GM19467 (cell line): Measurements from ENCODE around the gene TMTC2.
"Not testable (repeated sequence)": the region's sequence is repeated elsewhere in the genome, so short reads cannot be mapped to it uniquely, and the experiment has no call there.

Experiments used
- ATAC-seq: cut with Tn5 transposase; IDR thresholded peaks from one replicate; pipeline ENCODE4 v1.9.1; 2021; ENCODE audit warnings: mild to moderate bottlenecking, moderate library complexity; ENCODE audit not compliant: unreplicated experiment

The TMTC2 gene

GRCh38 chr12:82723891-82724290, 37.2 kb downstream of the TMTC2 start:
- no peak for ATAC-seq

- ATAC-seq: no peak
Measured at GRCh38 chr12:82725741-82726140, 39.0 kb downstream of the TMTC2 start.

- no peak for ATAC-seq
Measured at GRCh38 chr12:82727886-82728285, 41.2 kb downstream of the TMTC2 start.

- ATAC-seq: no peak
Measured at GRCh38 chr12:82728710-82729109, 42.0 kb downstream of the TMTC2 start.

- ATAC-seq: no peak
Measured at GRCh38 chr12:82730953-82731459, 44.3 kb downstream of the TMTC2 start.

- no peak for ATAC-seq
Measured at GRCh38 chr12:82740129-82741000, 53.7 kb downstream of the TMTC2 start.

GRCh38 chr12:82745063-82745674, 58.5 kb downstream of the TMTC2 start:
- ATAC-seq: no peak

GRCh38 chr12:82745807-82746206, 59.1 kb downstream of the TMTC2 start:
- no peak for ATAC-seq

GRCh38 chr12:82746668-82747067, 60.0 kb downstream of the TMTC2 start:
- no peak for ATAC-seq

GRCh38 chr12:82749015-82749414, 62.3 kb downstream of the TMTC2 start:
- ATAC-seq: no peak

GRCh38 chr12:82754856-82755255, 68.2 kb downstream of the TMTC2 start:
- ATAC-seq: no peak

- ATAC-seq: no peak
Measured at GRCh38 chr12:82756303-82756702, 69.6 kb downstream of the TMTC2 start.

- no peak for ATAC-seq
Measured at GRCh38 chr12:82757059-82757458, 70.4 kb downstream of the TMTC2 start.

GRCh38 chr12:82757656-82758055, 71.0 kb downstream of the TMTC2 start:
- ATAC-seq: no peak

GRCh38 chr12:82758749-82759330, 72.1 kb downstream of the TMTC2 start:
- no peak for ATAC-seq

- ATAC-seq: no peak
Measured at GRCh38 chr12:82760423-82760822, 73.7 kb downstream of the TMTC2 start.

GRCh38 chr12:82765206-82765605, 78.5 kb downstream of the TMTC2 start:
- not testable (repeated sequence) for ATAC-seq

GRCh38 chr12:82765971-82766705, 79.4 kb downstream of the TMTC2 start:
- ATAC-seq: no peak

- ATAC-seq: no peak
Measured at GRCh38 chr12:82774666-82775065, 88.0 kb downstream of the TMTC2 start.

GRCh38 chr12:82780517-82780916, 93.8 kb downstream of the TMTC2 start:
- ATAC-seq: no peak
